Left renal pelvis (tissue), 4 donors: ENCODE results near the gene WDR91. TPM values are rescaled to one million over a fixed set of nuclear protein-coding genes. Genes with fewer than 3 reads are reported as not detected.

Experiments used
- polyA plus RNA-seq, 4 donors: library from polyadenylated mRNA; unstranded; fragments of 120-200 nt; gene quantifications; one replicate each; pipeline ENCODE4 v1.2.1, GENCODE V29; 2013; ENCODE audit not compliant: insufficient read length in 4 of 4

The WDR91 gene
- polyA plus RNA-seq, 4 donors, result 16.3 to 58.5 (median 44.7) TPM

Other genes starting within 250 kb of the WDR91 start
- gene AGBL3, start 225.0 kb downstream of the WDR91 start, polyA plus RNA-seq, result 10 to 100 TPM in 2 of 4 donors, 1 to 10 TPM in 2; 5.7 to 16.2 (median 10.0) TPM
- gene TMEM140, start 63.5 kb downstream of the WDR91 start, polyA plus RNA-seq, result 10 to 100 TPM; 10.9 to 33.6 (median 23.9) TPM
- 10 to 100 TPM; 39.6 to 68.5 (median 58.5) TPM for gene CYREN, start 40.8 kb downstream of the WDR91 start, polyA plus RNA-seq
- gene STRA8, start 22.3 kb upstream of the WDR91 start, polyA plus RNA-seq, result under 1 TPM in 2 of 4 donors, not detected in 2; 0.17 to 0.21 TPM